ENCODE data around the gene ORAI2.

DNA sequence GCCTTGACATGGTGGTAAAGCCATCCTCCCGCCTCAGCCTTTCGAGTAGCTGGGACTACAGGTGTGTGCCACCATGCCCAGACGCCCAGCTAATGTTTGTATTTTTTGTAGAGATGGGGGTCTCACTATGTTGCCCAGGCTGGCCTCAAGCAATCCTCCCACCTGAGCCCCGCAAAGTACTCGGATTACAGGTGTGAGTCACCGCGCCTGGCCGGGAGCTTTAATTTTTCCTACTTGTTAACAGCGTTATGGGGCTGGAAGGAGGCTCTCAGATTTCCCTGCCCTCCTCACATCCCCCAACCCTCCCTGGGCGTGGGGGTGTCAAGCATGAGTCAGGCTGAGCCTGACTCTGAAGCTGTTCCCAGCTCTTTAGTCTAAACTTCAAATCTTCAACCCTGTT is 23.0 kb downstream of the ORAI2 start:
- TF ChIP-seq MAFK (IDR thresholded peaks at IDR 0.05; ENCODE audit: low read depth, low read length) (no peak), MXI1 (IDR thresholded peaks at IDR 0.05; ENCODE audit: borderline replicate concordance, low read depth, low read length) (no peak), POLR2A (IDR thresholded peaks at IDR 0.05; ENCODE audit: low read depth, low read length) (no peak), SMC3 (IDR thresholded peaks at IDR 0.05; ENCODE audit: low read depth, low read length) (no peak), BHLHE40 (IDR thresholded peaks at IDR 0.05; ENCODE audit: low read depth, low read length) (no peak)
- TF ChIP-seq, protein P1, sequence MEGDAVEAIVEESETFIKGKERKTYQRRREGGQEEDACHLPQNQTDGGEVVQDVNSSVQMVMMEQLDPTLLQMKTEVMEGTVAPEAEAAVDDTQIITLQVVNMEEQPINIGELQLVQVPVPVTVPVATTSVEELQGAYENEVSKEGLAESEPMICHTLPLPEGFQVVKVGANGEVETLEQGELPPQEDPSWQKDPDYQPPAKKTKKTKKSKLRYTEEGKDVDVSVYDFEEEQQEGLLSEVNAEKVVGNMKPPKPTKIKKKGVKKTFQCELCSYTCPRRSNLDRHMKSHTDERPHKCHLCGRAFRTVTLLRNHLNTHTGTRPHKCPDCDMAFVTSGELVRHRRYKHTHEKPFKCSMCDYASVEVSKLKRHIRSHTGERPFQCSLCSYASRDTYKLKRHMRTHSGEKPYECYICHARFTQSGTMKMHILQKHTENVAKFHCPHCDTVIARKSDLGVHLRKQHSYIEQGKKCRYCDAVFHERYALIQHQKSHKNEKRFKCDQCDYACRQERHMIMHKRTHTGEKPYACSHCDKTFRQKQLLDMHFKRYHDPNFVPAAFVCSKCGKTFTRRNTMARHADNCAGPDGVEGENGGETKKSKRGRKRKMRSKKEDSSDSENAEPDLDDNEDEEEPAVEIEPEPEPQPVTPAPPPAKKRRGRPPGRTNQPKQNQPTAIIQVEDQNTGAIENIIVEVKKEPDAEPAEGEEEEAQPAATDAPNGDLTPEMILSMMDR (conservative IDR thresholded peaks at IDR 0.05; ENCODE audit: low read depth, low read length): no peak
- TF ChIP-seq, protein P2, sequence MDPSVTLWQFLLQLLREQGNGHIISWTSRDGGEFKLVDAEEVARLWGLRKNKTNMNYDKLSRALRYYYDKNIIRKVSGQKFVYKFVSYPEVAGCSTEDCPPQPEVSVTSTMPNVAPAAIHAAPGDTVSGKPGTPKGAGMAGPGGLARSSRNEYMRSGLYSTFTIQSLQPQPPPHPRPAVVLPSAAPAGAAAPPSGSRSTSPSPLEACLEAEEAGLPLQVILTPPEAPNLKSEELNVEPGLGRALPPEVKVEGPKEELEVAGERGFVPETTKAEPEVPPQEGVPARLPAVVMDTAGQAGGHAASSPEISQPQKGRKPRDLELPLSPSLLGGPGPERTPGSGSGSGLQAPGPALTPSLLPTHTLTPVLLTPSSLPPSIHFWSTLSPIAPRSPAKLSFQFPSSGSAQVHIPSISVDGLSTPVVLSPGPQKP (IDR thresholded peaks at IDR 0.05; ENCODE audit: borderline replicate concordance, low read depth, low read length): no peak

Data from IMR-90 (cell line).